ENCODE results near the gene TAF7L.
A peak's percentile ranks its signal among the peaks of the same experiment; 100 is the strongest.

Gene TAF7L

GRCh38 chrX:101219864-101220346, 71.2 kb downstream of the TAF7L start:
- peak; percentile 26 for DNase-seq

- no peak for DNase-seq
These were observed 71.8 kb downstream of the TAF7L start, which contains the start of gene DRP2 for GRCh38 chrX:101219116-101219863. TSS of gene DRP2 (plus strand) at chrX:101219786. CDS start at chrX:101231648, 11,862 bp downstream.
